GM13976 (cell line): ENCODE results near the gene CERS6.

ENCODE experiments used
- DNase-seq: peaks from one replicate; pipeline ENCODE4 v3.0.0; 2012; ENCODE audit warnings: low spot score
- CTCF ChIP-seq: IDR thresholded peaks from 2 replicates; pipeline ENCODE4 v1.5.1; 2012; ENCODE audit warnings: borderline replicate concordance, mild to moderate bottlenecking; ENCODE audit not compliant: insufficient read depth; ENCODE audit errors: extremely low read depth, missing control alignments, control extremely low read depth
- in situ Hi-C: fragments of 300-500 bp; cut with MboI; formaldehyde crosslinking; loops from one replicate; pipeline ENCODE4 v1.12.0; 2022; ENCODE audit warnings: low sequenced_read_pairs, mixed read lengths, inconsistent platforms; ENCODE audit not compliant: unreplicated experiment

The CERS6 gene

DNA sequence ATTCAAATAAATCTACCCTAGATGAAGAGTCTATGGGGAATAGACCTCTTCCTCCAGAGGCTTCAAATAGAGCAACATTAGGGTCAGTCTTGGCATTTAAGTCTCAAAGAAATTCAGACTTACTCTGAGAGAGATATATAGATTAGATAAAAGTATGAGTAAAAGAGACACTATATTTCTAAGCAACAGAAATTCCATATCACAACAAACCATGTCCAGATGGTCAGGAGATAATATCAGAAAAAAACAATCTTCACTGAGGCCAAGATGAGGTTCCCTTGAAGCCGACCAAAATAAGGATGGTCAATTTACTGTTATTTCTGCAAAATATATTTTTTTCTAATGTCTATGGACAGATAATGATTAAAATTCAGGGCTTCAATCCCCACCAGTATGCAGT is 257.3 kb downstream of the CERS6 start:
- in situ Hi-C loops: no loop called here
- DNase-seq: no peak
- no peak for TF ChIP-seq CTCF

- in situ Hi-C loops: no loop called here
- TF ChIP-seq CTCF: no peak
- DNase-seq: no peak
Observed at GRCh38 chr2:168715849-168716248, 259.8 kb downstream of the CERS6 start.

- DNase-seq: no peak
- in situ Hi-C loops: no loop called here
Observed at GRCh38 chr2:168716839-168717238, 260.8 kb downstream of the CERS6 start.

GRCh38 chr2:168717790-168718502 is 261.9 kb downstream of the CERS6 start:
- TF ChIP-seq CTCF: no peak

More at GRCh38 chr2:168716839-168717238, 260.8 kb downstream of the CERS6 start:
- no peak for TF ChIP-seq CTCF

DNA sequence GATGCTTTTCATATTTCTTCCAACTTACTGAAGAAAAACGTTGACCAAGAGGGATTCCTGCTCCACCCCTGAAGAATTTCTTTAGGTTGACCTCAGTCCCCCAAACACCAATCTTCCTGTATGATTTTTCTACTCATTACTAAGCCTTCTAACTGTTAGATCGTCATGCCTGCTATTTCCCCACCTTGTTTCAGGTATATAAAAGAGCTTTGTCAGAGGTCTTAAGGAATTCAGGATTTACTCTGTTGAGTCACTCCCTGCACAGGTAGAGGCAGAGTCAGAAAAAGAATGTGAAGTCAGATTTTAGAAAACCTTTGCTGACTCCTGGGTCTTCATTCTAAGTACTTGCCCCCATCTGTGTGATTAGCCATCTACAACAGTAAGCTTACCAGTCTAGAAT is 262.6 kb downstream of the CERS6 start:
- DNase-seq: no peak
- TF ChIP-seq CTCF: no peak
- in situ Hi-C loops: no loop called here

More at GRCh38 chr2:168717790-168718502, 261.9 kb downstream of the CERS6 start:
- no peak for DNase-seq
- in situ Hi-C loops: no loop called here

DNA sequence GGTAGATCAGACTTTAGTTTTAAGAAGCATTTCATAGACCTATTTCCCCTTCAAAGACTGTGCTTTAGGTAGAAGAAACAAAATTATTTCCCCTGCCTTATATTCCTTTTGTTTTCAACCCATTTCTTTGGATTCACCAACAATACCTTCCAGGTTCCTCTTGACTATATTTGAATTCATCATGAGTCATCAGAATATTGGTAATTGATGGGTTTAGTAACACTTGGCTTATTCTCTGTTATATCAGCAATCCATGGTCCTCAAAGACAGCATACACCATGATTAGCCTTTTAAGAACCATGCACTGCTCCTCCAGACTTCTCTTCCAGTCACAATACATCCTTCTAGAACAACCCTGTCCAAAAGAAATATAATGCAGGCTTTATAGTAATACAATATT is 263.4 kb downstream of the CERS6 start:
- DNase-seq: no peak
- in situ Hi-C loops: no loop called here
- TF ChIP-seq CTCF: no peak
